Occipital lobe (tissue), 2 donors: ENCODE data around the gene DLEC1. TPM values are rescaled to one million over a fixed set of nuclear protein-coding genes. Genes with fewer than 3 reads are reported as not detected.
"Not testable (repeated sequence)": the region's sequence is repeated elsewhere in the genome, so short reads cannot be mapped to it uniquely, and the experiment has no call there.

Experiments used
- DNase-seq: peaks from one replicate; lab custom pipeline; 2025; lab: John Stamatoyannopoulos, UW
- total RNA-seq: library from RNA; depleted of rRNA; stranded (reverse); fragments of >200 nt; gene quantifications from one replicate; pipeline ENCODE4 v1.2.3, GENCODE V29; 2014

The DLEC1 gene
- total RNA-seq, 1 donor from 2014 or later, result 0.78 TPM

- no peak for DNase-seq
These were observed 115.1 kb downstream of the DLEC1 start for GRCh38 chr3:38154033-38154494.

DNA sequence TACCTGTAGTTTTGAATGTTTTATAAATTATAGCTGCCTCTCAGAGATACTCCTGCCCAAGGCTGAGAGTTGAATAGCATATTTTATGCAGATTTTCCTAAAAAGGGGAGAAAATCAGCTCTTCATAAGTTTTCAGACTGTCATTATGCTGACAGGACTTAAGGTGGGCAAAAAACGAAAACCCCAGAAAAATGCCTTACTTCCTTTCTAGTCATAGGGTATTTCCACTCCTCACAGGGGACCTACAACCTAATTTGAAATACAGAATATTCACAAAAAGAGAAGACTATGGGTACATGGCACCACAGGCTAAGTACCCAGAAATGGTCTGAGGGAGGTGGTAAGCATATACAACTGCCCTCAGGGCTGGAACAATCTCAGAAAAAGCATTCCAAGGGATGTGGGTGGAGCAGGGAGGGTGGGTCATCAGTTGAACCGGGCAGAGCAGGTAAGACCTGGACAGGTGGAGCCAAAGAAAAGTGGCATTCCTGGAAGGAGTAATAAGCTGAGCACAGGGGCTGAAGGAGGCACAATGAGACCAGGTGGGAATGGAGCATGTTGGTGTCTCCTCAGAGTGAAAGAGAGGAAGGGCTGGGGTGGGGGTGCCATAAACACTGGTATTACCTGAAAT, 115.7 kb downstream of the DLEC1 start:
- DNase-seq, result no peak

GRCh38 chr3:38155825-38156224, 116.8 kb downstream of the DLEC1 start:
- DNase-seq, result no peak

DNA sequence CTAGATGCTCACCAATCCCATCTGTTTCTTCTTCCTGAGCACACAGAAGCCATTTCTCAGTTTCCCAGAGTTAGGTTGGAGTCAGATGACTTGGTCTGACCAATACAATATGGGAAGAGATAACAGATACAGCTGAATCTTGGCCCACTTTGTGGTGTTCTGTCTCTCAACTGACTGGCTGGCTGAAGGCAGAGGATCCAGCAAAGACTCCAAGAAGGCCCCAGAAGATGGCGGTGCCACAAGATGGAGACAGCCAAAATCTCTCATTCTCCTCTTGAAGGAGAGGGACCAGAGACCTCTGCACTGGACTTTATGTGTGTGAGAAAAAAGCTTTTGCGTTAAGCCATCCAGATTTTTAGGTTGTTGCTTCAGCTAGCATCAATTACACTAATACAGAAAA, 118.1 kb downstream of the DLEC1 start:
- DNase-seq, result no peak

GRCh38 chr3:38157595-38157994, 118.6 kb downstream of the DLEC1 start:
- DNase-seq, result no peak

DNA sequence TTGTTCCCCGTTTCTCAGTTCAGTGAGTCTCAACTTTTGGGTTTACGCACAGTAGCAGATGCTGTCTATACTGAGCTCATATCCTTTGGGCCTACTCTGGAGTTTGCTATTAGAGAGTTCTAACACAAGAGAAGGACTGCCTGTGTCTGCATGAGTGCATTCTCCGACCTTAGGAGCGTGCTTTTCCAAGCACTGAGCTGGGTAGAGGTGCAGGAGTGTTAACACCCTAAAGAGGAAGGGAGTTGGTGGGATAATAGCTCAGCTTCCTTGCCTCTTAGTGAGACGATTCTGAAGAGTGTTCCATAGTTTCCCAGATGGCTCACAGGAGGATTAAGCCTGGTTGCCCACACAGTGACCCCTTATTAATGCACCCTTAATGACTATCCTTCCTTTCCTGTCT, 119.5 kb downstream of the DLEC1 start:
- DNase-seq, result no peak

DNA sequence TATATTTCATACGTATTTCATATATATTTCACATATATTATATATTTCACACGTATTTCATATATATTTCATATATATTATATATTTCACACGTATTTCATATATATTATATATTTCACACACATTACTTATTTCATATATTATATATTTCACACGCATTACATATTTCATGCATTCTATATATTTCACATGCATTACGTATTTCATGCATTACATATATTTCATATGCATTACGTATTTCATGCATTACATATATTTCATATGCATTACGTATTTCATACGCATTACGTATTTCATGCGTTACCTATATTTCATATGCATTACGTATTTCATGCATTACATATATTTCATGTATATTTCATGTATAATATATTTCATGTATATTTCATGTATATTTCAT, 121.7 kb downstream of the DLEC1 start:
- not testable (repeated sequence) for DNase-seq

DNA sequence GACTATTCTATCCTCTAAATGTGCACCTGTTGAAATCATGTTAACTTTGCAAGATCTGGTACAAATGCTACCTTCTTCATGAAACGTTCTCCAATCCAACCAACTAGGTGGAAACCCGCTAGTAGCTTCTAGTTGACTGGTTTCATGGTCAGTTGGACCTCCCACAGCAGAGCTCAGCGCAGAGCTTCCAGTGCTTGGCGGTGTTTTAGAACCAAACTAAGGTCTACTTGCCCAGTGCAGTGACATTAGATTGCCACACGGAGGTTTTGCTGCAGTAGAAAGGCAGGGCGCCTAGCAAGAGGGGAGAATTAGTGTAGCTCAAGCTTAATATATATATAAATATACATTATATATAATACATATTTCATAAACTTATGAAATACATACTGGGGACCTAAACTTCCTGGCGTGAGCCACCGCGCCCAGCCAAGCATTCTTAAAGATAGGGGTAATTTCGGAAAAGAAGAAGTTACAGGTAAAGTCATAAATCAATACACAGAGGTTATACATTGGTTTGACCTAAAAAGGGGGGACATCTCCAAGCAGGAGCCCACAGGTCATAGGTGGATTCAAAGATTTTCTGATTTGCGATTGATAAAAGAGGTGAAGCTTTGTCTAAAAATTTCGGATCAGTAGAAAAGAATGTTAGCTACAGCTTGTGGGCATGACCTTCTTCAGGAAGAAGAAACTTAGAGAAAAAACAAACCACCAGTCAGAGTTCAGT, 124.3 kb downstream of the DLEC1 start:
- DNase-seq, result no peak

DNA sequence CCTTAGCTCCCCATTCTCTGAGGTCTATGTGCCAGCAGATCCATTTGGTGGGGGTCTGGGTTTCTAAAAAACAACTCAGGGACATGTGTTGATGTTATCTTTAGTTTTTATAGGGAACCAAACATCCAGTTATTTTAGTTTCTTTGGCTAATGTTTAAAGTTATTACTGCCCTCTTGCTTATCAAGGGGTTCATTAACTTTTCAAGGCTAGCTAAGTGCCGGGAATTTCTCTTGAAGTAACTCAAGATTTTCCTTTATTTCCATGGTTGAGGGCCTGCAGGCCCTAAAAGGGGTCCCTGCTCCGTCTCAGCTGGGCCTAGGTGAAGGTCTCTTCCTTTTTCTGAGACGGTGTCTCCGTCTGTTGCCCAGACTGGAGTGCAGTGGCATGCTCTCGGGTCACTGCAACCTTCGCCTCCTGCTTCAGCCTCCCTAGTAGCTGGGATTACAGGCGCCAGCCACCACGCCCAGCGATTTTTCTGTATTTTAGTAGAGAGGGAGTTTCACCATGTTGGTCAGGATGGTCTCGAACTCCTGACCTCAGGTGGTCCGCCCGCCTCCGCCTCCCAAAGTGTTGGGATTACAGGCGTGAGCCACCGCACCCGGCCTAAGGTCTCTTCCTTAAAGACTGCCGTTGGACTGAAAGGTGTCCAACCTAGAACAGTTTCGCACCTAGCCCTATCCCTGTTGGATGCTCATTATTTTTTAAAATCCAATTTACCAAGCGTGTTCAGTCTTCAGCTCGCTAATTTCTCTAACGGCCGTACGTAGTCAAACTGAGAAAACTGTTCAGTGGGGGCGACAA, 125.0 kb downstream of the DLEC1 start:
- no peak for DNase-seq

DNA sequence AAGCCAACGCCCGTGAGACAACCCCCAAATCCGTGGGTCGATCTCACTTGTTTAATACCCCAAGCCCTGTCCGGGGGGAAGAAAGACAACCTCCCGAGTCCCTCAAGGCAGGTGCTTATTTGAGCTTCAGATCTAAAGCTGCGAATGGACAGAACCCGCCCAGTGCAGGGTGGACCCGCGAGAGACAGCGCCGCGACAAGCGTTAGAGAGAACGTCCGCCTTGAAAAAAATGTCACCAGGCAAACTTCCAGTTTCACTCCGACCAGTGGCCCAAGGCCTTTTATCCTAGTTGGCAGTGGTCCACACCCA, 125.6 kb downstream of the DLEC1 start:
- no peak for DNase-seq

DNA sequence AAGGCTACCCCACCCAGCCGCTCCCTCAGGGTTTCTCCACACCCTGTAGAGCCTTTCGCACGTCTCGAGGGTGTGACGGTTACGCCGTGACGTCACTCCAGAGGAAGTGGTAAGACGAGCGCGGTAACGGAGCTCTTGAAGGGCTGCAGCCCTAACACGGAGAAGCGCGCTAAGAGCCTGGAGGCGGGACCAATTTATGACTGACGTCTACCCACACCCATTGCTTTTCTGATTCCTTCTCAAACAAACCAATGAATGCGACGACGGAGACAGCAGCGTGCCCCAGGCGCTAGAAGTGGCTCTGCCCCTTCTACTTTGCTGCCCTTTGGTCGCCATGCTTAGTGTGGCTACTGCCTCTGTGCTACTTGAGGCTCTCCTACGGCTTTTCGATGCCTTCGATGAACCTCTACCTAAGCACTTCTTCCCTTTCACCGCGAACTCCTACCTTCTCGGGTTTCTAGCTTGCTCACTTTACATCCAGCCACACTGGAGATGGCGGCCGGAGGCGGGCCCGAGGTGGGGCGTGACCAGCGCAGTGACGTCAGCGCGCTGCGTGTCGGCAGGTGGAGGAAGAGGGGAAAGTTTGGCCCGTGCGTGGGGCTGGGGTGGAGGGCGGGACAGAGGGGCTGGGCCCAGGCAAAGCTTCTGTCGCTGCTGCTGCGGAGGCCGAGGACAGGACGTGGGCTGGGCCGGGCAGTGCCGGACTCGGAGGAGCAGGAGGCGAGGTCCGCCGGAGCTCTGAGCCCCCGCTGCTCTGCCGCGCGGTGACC, 126.1 kb downstream of the DLEC1 start, which contains the start of gene OXSR1:
Gene OXSR1, plus strand, starts transcription at position 586 of the 770 bp plus-strand sequence. CDS start 340 bp downstream, outside the sequence.
- peak; percentile 97 for DNase-seq

DNA sequence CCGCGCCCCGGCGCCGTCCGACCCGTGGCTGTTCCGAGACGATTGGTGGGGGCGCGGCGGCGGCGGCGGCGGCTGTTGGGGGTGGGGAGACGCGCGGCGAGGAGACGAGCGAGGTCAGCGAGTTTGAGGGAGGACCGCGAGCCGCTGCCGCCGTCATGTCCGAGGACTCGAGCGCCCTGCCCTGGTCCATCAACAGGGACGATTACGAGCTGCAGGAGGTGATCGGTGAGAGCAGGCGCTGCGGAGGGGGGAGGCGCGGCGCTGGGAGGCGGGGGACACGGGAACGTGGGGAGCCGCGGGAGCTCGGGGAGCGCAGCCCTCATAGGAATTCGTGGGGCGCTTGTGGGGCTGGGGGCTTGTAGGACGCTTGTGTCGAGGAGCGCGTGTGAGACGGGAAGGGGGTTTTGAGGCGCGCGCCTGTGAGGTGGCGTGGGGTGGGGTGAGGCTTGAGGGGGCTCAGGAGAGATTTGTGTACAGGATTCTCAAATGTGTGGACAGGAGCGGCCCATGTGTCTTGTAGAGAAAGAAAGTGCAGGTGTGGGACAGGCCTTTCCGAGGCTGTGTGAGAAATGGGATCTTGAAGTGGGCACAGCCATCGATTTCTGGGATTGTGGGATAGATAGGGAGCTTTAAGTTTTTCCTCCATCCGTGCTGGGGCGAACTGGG, 126.8 kb downstream of the DLEC1 start:
- peak; percentile 40 for DNase-seq

DNA sequence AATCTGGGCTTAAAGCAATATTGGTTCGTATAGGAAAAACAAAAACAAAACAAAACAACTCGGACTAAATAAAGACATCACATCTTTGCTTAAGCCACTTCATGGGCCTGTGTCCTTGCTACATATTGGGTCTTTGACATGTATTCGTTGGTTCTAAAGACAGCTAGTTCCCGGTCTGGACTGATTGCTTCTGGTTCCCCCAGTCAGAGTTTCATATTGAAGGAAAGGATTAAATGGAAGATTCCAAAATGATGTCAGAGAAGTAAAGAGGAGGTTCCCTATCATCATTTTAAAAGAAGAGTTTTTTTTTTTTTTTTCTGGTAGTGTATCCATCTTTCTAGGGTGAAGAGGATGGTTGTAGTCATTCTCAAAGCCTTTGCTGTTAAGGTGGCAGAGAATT, 128.6 kb downstream of the DLEC1 start:
- DNase-seq, result no peak

DNA sequence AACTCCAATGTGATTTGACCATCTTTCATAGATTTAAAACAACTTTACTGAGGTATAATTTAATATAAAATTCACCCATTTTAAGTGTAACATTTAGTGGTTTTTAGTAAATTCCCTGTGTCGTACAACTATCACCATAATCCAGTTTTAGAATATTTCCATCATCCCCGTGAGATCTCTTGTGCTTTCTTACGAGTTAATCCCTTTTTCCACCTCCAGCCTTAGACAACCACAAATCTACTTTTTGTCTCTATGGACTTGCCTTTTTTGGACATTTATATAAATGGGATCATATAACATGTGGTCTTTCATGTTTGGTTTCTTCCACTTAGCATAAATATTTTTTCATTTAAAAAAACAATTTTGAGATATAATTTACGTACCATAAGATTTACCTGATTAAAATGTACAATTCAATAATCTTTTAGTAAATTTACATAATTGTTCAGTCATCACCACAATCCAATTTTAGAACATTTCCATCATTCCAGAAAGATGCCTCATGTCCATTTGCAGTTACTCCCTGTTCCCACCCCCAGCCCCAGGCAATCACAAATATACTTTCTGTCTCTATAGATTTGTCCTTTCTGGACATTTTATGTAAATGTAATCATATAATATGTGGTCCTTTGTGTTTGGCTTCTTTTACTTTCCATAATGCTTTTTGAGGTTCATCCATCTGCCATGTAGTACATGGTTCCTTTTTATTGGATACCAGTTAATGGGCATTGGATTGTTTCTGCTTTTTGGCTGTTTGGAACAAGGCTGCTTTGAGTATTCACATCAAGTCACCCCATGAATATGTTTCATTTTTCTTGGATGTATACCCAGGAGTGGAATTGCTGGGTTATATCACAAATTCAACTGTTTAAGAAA, 129.4 kb downstream of the DLEC1 start:
- no peak for DNase-seq

DNA sequence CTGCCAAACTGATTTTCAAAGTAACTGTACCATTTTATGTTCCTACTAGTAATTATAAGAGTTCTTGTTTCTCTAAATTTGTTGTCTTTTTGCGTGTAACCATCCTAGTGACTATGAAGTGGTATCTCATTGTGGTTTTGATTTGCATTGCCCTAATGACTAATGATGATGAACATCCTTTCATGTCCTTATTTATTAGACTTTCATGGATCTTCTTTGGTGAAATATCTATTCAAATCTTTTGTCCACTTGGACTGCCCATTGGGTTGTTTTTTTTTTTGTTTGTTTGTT, 130.0 kb downstream of the DLEC1 start:
- no peak for DNase-seq

DNA sequence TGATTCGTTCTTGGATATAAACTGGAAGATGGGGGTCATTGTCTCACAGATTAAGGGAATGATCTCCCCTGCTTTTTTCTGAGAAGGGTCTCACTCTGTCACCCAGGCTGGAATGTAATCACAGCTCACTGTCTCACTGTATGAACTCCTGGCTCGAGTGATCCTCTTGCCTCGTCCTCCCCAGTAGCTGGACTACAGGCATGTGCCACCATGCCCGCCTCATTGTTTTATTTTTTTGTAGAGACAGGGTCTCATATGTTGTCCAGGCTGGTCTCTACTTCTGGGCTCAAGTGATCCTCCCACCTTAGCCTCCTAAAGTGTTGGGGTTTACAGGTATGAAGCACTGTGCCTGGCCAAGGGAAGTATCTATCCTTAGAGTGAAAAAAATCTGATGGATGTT, 131.7 kb downstream of the DLEC1 start:
- no peak for DNase-seq

DNA sequence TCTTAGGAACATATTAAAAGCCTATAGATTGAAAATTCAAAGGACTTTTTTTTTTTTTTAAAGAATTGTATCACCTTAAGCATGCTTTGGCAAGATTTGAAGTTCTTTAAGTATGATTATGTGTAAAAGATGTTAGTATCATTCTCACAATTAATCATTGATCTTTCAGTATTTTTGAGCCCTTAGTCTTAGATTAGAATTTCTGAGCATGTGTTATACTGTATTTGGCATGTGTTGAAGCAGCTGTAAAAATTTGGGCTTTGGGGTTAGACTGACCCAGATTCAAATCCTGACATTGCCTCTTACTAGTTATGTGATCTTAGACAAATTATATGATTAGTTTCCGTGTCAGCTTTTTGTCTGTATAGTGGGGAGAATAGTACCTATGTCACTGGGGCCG, 132.6 kb downstream of the DLEC1 start:
- DNase-seq, result no peak
